WTC11 (cell line): Measurements from ENCODE around the gene PEX19.

Source experiments
- CTCF ChIP-seq: fragments of 200-600 bp; IDR thresholded peaks from 2 replicates; pipeline ENCODE4 v1.8.0; 2022; ENCODE audit warnings: antibody characterized with exemption
- ETV6 ChIP-seq: sonication (generic); formaldehyde crosslinking; IDR thresholded peaks from 2 replicates; pipeline ENCODE4 v1.8.1; 2022; ENCODE audit warnings: mild to moderate bottlenecking, missing genetic modification reagents
- IRF2 ChIP-seq: sonication (generic); formaldehyde crosslinking; IDR thresholded peaks from 2 replicates; pipeline ENCODE4 v1.8.0; 2022; ENCODE audit warnings: low read depth, missing genetic modification reagents, borderline replicate concordance
- NFE2L1 ChIP-seq: sonication (generic); formaldehyde crosslinking; IDR thresholded peaks from 2 replicates; pipeline ENCODE4 v1.8.1; 2023; ENCODE audit warnings: missing genetic modification reagents
- PRDM15 ChIP-seq: sonication (generic); formaldehyde crosslinking; IDR thresholded peaks from 2 replicates; pipeline ENCODE4 v1.8.0; 2022; ENCODE audit warnings: missing genetic modification reagents
- TF ChIP-seq, protein P1 (sequence below): sonication (generic); formaldehyde crosslinking; IDR thresholded peaks from 2 replicates; pipeline ENCODE4 v1.8.1; 2022; ENCODE audit warnings: missing genetic modification reagents, borderline replicate concordance
- TF ChIP-seq, protein P2 (sequence below): sonication (generic); formaldehyde crosslinking; IDR thresholded peaks from 2 replicates; pipeline ENCODE4 v1.8.0; 2022; ENCODE audit warnings: mild to moderate bottlenecking, missing genetic modification reagents
- TF ChIP-seq, protein P3 (sequence below): sonication (generic); formaldehyde crosslinking; IDR thresholded peaks from 2 replicates; pipeline ENCODE4 v1.8.1; 2023; ENCODE audit warnings: mild to moderate bottlenecking, missing genetic modification reagents, moderate library complexity
- TF ChIP-seq, protein P4 (sequence below): fragments of 250-450 bp; sonication (Bioruptor Pico); IDR thresholded peaks from 2 replicates; pipeline ENCODE4 v2.1.2; 2022; ENCODE audit warnings: mild to moderate bottlenecking, moderate library complexity

DNA sequence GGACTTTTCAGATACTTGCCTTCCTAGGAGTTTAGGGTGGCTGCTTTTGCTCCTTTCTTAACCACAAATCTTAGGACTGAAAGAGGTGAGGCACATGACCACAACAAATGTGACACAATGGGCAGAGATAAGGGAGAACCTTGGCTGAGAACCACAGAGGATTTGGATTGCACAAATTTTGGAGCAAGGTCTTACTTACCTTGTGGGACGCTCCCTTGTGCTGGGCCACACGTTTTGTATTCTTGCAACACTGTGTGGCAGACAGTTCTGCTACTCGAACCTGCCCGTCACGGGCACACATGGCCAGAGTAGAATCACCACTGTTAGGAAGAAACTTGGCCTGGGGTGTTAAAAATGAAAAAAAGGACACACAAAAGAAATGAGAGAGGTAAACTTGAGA lies 46.5 kb downstream of the PEX19 start:
- TF ChIP-seq CTCF: no peak
- TF ChIP-seq IRF2: no peak
- TF ChIP-seq ETV6: no peak
- TF ChIP-seq, protein P1, sequence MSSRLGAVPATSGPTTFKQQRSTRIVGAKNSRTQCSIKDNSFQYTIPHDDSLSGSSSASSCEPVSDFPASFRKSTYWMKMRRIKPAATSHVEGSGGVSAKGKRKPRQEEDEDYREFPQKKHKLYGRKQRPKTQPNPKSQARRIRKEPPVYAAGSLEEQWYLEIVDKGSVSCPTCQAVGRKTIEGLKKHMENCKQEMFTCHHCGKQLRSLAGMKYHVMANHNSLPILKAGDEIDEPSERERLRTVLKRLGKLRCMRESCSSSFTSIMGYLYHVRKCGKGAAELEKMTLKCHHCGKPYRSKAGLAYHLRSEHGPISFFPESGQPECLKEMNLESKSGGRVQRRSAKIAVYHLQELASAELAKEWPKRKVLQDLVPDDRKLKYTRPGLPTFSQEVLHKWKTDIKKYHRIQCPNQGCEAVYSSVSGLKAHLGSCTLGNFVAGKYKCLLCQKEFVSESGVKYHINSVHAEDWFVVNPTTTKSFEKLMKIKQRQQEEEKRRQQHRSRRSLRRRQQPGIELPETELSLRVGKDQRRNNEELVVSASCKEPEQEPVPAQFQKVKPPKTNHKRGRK: no peak
- TF ChIP-seq PRDM15 (CRISPR knock-in tag): no peak
- TF ChIP-seq, protein P2, sequence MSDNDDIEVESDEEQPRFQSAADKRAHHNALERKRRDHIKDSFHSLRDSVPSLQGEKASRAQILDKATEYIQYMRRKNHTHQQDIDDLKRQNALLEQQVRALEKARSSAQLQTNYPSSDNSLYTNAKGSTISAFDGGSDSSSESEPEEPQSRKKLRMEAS (CRISPR knock-in tag): no peak
- TF ChIP-seq, protein P3, sequence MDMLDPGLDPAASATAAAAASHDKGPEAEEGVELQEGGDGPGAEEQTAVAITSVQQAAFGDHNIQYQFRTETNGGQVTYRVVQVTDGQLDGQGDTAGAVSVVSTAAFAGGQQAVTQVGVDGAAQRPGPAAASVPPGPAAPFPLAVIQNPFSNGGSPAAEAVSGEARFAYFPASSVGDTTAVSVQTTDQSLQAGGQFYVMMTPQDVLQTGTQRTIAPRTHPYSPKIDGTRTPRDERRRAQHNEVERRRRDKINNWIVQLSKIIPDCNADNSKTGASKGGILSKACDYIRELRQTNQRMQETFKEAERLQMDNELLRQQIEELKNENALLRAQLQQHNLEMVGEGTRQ (CRISPR knock-in tag): no peak
- no peak for TF ChIP-seq NFE2L1 (CRISPR knock-in tag)
- TF ChIP-seq, protein P4, sequence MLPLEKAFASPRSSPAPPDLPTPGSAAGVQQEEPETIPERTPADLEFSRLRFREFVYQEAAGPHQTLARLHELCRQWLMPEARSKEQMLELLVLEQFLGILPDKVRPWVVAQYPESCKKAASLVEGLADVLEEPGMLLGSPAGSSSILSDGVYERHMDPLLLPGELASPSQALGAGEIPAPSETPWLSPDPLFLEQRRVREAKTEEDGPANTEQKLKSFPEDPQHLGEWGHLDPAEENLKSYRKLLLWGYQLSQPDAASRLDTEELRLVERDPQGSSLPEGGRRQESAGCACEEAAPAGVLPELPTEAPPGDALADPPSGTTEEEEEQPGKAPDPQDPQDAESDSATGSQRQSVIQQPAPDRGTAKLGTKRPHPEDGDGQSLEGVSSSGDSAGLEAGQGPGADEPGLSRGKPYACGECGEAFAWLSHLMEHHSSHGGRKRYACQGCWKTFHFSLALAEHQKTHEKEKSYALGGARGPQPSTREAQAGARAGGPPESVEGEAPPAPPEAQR (CRISPR knock-in tag): no peak
